Panc1 (cell line): Measurements from ENCODE around the gene EPHA8.

Experiments used
- POLR2AphosphoS5 ChIP-seq: IDR thresholded peaks from 2 replicates; pipeline ENCODE4 v1.6.1; 2012; ENCODE audit warnings: mild to moderate bottlenecking, low read depth, low read length, moderate library complexity
- SIN3A ChIP-seq: IDR thresholded peaks from 2 replicates; pipeline ENCODE4 v1.6.1; 2012; ENCODE audit warnings: low read depth, mild to moderate bottlenecking, low read length, moderate library complexity, borderline replicate concordance; ENCODE audit not compliant: insufficient read depth
- TCF7L2 ChIP-seq: IDR thresholded peaks from 2 replicates; pipeline ENCODE4 v1.6.1; 2011; ENCODE audit warnings: mild to moderate bottlenecking, low read depth, low read length, inconsistent platforms
- TF ChIP-seq, protein P1 (sequence below): fragments of 450-650 bp; IDR thresholded peaks from 2 replicates; pipeline ENCODE4 v1.5.1; 2017; ENCODE audit warnings: mild to moderate bottlenecking
- TF ChIP-seq, protein P2 (sequence below), 2 experiments: IDR thresholded peaks; 2 replicates each; pipeline ENCODE4 v1.6.1; 2011 to 2012; ENCODE audit warnings: low read depth in 2 of 2, control low read depth in 1 of 2, low read length in 1 of 2, mild to moderate bottlenecking in 1 of 2, moderate library complexity in 1 of 2; ENCODE audit not compliant: insufficient read depth in 1 of 2

DNA sequence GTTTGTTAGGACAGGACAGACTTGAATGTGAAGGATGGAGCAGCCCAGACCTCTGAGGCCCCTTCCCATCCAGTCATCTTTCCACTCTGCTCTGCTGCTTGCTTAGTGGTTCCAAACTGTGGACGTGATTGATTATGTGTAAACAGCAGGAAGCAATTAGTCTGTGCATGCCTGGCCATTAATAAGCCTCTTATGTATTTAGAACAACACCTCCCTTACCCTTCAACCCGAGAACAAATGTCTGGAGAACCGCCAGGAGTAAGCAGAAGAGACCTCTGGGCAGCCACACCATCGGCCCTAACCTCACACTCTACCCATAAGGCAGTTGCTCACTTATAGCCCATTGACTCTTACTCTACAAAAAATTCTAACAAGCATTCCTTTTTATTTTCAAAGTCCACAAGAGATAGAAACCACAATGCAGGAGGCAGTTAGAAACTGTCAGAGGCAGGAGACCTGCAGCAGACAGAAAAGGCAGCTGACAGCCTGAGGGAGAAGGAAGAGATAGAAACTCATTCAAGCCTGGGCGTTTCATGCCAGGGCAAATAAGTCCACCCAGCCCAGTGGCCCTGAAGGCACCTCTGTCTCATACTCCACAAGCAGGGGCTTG lies 5.8 kb upstream of the EPHA8 start:
- TF ChIP-seq, protein P1, sequence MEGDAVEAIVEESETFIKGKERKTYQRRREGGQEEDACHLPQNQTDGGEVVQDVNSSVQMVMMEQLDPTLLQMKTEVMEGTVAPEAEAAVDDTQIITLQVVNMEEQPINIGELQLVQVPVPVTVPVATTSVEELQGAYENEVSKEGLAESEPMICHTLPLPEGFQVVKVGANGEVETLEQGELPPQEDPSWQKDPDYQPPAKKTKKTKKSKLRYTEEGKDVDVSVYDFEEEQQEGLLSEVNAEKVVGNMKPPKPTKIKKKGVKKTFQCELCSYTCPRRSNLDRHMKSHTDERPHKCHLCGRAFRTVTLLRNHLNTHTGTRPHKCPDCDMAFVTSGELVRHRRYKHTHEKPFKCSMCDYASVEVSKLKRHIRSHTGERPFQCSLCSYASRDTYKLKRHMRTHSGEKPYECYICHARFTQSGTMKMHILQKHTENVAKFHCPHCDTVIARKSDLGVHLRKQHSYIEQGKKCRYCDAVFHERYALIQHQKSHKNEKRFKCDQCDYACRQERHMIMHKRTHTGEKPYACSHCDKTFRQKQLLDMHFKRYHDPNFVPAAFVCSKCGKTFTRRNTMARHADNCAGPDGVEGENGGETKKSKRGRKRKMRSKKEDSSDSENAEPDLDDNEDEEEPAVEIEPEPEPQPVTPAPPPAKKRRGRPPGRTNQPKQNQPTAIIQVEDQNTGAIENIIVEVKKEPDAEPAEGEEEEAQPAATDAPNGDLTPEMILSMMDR = no peak
- TF ChIP-seq POLR2AphosphoS5 (no peak), SIN3A (no peak), TCF7L2 (no peak)
- TF ChIP-seq, protein P2, sequence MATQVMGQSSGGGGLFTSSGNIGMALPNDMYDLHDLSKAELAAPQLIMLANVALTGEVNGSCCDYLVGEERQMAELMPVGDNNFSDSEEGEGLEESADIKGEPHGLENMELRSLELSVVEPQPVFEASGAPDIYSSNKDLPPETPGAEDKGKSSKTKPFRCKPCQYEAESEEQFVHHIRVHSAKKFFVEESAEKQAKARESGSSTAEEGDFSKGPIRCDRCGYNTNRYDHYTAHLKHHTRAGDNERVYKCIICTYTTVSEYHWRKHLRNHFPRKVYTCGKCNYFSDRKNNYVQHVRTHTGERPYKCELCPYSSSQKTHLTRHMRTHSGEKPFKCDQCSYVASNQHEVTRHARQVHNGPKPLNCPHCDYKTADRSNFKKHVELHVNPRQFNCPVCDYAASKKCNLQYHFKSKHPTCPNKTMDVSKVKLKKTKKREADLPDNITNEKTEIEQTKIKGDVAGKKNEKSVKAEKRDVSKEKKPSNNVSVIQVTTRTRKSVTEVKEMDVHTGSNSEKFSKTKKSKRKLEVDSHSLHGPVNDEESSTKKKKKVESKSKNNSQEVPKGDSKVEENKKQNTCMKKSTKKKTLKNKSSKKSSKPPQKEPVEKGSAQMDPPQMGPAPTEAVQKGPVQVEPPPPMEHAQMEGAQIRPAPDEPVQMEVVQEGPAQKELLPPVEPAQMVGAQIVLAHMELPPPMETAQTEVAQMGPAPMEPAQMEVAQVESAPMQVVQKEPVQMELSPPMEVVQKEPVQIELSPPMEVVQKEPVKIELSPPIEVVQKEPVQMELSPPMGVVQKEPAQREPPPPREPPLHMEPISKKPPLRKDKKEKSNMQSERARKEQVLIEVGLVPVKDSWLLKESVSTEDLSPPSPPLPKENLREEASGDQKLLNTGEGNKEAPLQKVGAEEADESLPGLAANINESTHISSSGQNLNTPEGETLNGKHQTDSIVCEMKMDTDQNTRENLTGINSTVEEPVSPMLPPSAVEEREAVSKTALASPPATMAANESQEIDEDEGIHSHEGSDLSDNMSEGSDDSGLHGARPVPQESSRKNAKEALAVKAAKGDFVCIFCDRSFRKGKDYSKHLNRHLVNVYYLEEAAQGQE (IDR thresholded peaks at IDR 0.05; ENCODE audit: insufficient read depth in 1 of 2, low read depth in 2 of 2, low read length in 1 of 2) = no peak
